HUES6 (cell line): ENCODE results near the gene CCDC92.

Experiments used
- H3K27ac ChIP-seq: 2 replicates; pipeline ENCODE4 v1.7.0; 2013; ENCODE audit warnings: low read depth, mild to moderate bottlenecking, low read length, inconsistent platforms
- H3K27me3 ChIP-seq: 2 replicates; pipeline ENCODE4 v1.6.1; 2013; ENCODE audit warnings: low read length; ENCODE audit not compliant: control insufficient read depth, insufficient read depth
- H3K36me3 ChIP-seq: 2 replicates; pipeline ENCODE4 v1.6.1; 2013; ENCODE audit warnings: low read length; ENCODE audit not compliant: control insufficient read depth, insufficient read depth
- H3K4me1 ChIP-seq: 2 replicates; pipeline ENCODE4 v1.6.1; 2013; ENCODE audit warnings: low read length; ENCODE audit not compliant: control insufficient read depth, insufficient read depth
- H3K4me3 ChIP-seq: 2 replicates; pipeline ENCODE4 v1.5.1; 2013; ENCODE audit warnings: low read depth, low read length
- H3K9ac ChIP-seq: one replicate; pipeline ENCODE4 v1.6.1; 2013; ENCODE audit warnings: mild to moderate bottlenecking, low read length
- H3K9me3 ChIP-seq: 2 replicates; pipeline ENCODE4 v1.6.1; 2013; ENCODE audit warnings: low read depth, low read length; ENCODE audit not compliant: control insufficient read depth, insufficient read depth

The CCDC92 gene

DNA sequence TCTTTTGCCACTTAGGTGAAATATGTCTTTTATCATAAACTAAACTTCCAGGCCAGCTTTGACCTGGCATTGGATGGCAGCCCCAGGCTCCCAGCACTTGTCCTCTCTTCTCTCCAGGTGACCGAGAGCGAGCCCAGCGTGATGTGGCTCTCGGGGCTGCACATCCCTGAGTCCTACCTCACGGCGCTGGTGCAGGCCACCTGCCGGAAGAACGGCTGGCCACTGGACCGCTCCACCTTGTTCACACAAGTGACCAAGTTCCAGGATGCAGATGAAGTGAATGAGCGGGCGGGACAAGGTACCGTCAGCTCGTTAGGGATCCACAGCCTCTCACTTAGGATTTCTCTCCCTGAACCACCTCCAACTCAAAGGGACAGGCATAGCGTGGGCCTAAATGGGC is 39.4 kb downstream of the CCDC92 start:
- Histone ChIP-seq H3K9ac (no peak overlapping the region), H3K4me1 (peaks cover under 1% of the 10 kb centered on the region; the same call in 1 of the 2 replicates), H3K27me3 (peaks cover 16% of the 10 kb centered on the region; the same call in 1 of the 2 replicates), H3K9me3 (no peaks in the 10 kb centered on the region), H3K4me3 (no peak overlapping the region), H3K36me3 (no peaks in the 10 kb centered on the region), H3K27ac (no peak overlapping the region)

DNA sequence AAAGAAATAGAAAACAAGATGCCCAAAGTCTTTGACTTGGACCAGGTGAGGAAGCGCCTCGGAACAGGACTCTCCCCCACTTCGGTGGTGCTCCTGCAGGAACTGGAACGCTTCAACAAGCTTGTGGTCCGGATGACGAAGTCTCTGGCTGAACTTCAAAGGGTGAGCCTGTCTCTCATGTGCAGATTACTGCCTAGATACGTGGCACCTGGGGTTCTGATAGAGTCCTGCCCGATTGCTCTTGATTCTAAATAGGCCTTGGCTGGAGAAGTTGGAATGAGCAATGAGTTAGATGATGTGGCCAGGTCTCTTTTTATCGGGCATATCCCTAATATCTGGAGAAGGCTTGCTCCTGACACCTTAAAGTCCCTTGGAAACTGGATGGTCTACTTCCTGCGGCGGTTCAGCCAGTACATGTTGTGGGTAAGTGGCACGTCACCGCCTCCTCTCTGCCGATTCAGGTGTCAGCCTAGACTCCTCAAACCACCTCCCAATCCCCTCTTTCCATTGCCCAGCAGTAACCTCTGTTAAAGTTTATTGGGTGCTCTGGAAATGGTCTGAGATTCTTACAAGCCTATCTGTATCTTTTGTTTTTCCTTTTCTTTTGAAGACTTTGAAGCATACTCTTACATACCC is 40.8 kb downstream of the CCDC92 start:
- no peak overlapping the region for H3K27ac ChIP-seq
- no peak overlapping the region for H3K9ac ChIP-seq
- no peaks in the 10 kb centered on the region for H3K9me3 ChIP-seq
- no peak overlapping the region for H3K4me3 ChIP-seq
- H3K27me3 ChIP-seq, result peaks cover 21% of the 10 kb centered on the region; the same call in 1 of the 2 replicates
- H3K4me1 ChIP-seq, result no peaks in the 10 kb centered on the region
- no peaks in the 10 kb centered on the region for H3K36me3 ChIP-seq

DNA sequence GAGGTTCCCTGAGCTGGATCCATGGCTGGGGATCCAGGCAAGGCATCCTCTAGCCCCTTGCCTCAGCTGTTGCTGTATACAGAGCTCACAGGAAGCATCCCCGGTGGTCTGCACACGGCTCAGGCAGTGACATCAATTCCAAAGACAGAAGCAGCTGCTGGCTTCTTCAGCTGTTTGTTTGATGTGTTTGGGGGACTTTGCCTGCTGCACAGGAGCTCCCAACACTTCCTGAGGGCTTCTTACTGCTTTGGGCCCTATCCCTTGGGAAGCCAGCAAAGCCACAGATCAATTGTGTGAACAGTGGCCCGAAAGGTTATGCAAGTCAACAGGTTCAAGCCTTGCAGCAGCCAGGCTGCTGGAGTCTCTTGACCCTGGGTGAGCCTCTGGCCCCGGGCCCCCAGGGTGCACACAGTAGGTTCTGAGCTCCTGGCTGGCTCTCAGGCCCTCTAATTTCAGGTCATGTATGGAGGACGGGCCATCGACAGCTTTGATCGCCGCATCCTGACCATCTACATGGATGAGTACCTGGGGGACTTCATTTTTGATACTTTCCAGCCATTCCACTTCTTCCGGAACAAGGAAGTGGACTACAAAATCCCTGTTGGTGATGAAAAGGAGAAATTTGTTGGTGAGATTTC is 42.6 kb downstream of the CCDC92 start:
- H3K27me3 ChIP-seq, result peaks cover 21% of the 10 kb centered on the region; the same call in 1 of the 2 replicates
- no peaks in the 10 kb centered on the region for H3K9me3 ChIP-seq
- no peak overlapping the region for H3K27ac ChIP-seq
- no peaks in the 10 kb centered on the region for H3K4me1 ChIP-seq
- H3K9ac ChIP-seq, result no peak overlapping the region
- no peaks in the 10 kb centered on the region for H3K36me3 ChIP-seq
- no peak overlapping the region for H3K4me3 ChIP-seq

DNA sequence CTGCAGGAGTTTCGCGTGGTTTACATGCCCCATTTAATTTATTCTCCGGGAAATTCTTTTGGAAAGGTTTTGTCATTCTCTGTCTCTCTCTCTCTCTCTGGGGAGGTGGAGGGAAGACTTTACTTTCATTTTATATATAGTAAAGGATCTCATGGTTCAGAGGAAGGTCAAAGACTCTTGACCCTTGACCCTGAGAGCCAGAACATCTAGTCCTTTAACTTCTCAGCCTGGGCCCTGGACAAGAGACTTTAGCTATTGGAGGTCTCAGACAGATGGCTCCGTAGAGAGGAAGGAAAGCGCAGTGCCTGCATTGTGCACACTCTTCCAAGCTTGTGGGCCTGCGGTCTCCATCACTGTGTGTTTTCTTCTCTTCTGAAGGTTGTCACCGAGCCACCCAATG is 43.7 kb downstream of the CCDC92 start:
- Histone ChIP-seq H3K27ac (no peak overlapping the region), H3K4me3 (no peak overlapping the region), H3K27me3 (peaks cover 21% of the 10 kb centered on the region; the same call in 1 of the 2 replicates), H3K9ac (no peak overlapping the region), H3K4me1 (no peaks in the 10 kb centered on the region), H3K36me3 (no peaks in the 10 kb centered on the region), H3K9me3 (no peaks in the 10 kb centered on the region)

DNA sequence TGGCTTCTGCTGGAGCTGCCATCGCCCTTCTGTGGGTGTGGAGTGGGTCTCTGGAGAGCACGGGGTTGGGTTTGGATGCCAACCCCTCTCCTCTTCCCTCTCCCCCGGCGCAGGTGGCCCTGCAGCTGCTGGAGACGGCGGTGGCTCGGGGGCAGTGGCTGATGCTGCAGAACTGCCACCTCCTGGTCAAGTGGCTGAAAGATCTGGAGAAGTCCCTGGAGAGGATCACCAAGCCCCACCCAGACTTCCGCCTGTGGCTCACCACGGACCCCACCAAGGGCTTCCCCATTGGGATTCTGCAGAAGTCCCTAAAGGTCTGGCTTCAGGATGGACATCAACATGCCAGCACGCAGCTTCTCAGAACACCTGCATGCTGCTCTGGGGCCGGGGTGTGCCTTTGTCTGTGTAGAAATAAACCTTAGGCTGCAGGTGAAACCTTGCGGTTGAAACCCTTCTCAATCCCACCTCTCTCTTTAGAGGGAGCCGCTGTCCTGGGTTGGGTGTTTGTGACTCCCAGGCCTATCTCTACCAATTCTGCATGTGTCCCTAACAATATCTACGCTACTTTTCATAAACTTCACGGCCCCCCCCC is 44.3 kb downstream of the CCDC92 start:
- Histone ChIP-seq H3K9me3 (no peaks in the 10 kb centered on the region), H3K36me3 (no peaks in the 10 kb centered on the region), H3K4me3 (no peak overlapping the region), H3K27me3 (peaks cover 21% of the 10 kb centered on the region; the same call in 1 of the 2 replicates), H3K4me1 (no peaks in the 10 kb centered on the region), H3K9ac (no peak overlapping the region), H3K27ac (no peak overlapping the region)

DNA sequence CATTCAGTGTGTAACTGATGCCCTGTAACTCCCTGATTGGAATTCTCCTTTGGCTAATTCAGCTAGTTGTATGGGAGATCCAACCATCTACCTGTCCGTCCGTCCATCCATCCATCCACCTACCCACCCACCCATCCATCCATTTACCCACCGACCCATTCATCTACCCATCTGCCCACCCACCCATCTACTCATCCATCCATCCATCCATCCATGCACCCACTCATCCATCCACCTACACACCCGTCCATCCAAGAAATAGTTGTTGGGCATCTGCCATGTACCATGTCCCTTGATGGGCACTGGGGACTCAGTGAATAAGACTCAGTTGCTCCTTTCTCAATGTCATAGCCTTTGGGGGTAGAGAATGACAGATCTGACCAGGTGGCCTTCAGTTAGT is 48.1 kb downstream of the CCDC92 start:
- no peak overlapping the region for H3K4me3 ChIP-seq
- no peak overlapping the region for H3K27ac ChIP-seq
- H3K4me1 ChIP-seq, result no peaks in the 10 kb centered on the region
- H3K27me3 ChIP-seq, result peaks cover 5% of the 10 kb centered on the region; the same call in 1 of the 2 replicates
- no peaks in the 10 kb centered on the region for H3K36me3 ChIP-seq
- no peak overlapping the region for H3K9ac ChIP-seq
- no peaks in the 10 kb centered on the region for H3K9me3 ChIP-seq

DNA sequence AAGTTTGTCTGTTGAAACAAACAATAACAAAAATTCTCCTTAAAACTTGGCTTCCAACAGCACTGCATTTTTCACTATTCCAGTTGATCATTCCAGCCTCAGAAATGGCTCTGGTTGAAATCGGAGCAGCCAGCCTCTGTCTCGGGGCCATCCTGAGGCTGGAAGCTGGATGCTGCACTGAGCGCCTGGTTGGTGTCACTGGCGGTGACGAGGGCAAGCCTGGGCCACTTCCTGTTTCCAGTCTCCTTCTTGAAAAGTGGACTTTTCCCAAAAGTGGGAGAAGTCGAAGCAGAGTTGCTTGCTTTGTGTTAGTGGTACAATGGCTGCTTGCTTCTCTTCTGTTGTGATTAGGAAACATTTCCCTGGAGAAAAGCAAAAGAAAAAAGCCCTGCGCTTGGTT is 48.7 kb downstream of the CCDC92 start:
- no peak overlapping the region for H3K27ac ChIP-seq
- no peaks in the 10 kb centered on the region for H3K9me3 ChIP-seq
- H3K4me3 ChIP-seq, result no peak overlapping the region
- H3K27me3 ChIP-seq, result peaks cover 5% of the 10 kb centered on the region; the same call in 1 of the 2 replicates
- no peaks in the 10 kb centered on the region for H3K4me1 ChIP-seq
- H3K9ac ChIP-seq, result no peak overlapping the region
- no peaks in the 10 kb centered on the region for H3K36me3 ChIP-seq

DNA sequence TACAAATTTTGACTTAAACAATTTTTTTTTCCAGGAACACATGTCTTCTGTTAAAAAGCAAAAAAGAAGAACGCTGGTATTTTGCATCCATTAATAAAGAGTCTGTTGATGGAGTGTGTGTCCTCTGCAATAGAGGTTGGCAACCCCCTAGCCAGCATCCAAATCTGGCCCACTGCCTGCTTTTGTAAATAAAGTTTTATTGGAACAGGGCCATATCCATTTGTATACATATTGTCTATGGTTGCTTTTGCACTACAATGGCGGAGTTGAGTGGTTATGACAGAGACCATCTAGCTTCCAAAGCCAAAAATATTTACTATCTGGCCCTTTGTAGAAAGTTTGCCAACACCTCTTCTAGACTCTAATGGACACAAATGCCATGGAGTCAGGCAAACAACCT is 49.6 kb downstream of the CCDC92 start:
- H3K4me3 ChIP-seq, result no peak overlapping the region
- H3K9ac ChIP-seq, result no peak overlapping the region
- no peaks in the 10 kb centered on the region for H3K4me1 ChIP-seq
- H3K36me3 ChIP-seq, result no peaks in the 10 kb centered on the region
- H3K27me3 ChIP-seq, result peaks cover 5% of the 10 kb centered on the region; the same call in 1 of the 2 replicates
- no peaks in the 10 kb centered on the region for H3K9me3 ChIP-seq
- no peak overlapping the region for H3K27ac ChIP-seq

DNA sequence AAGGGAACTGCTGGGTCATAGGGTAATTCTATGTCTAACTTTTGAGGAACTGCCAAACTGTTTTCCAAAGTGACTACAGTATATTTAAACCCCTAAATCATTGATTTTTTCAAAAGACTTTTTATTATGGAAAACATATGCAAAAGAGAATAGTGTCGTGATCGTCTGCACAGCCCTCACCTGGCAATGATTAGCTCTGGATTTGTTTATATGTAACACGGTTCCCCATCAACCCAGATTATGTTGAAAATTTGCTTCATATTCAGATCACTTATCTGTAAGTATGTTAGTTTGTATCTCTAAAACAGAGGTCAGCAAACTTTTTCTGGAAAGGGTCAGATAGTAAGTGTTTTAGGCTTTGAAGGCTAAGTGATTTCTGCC is 52.7 kb downstream of the CCDC92 start:
- H3K9me3 ChIP-seq, result no peaks in the 10 kb centered on the region
- H3K36me3 ChIP-seq, result no peaks in the 10 kb centered on the region
- no peak overlapping the region for H3K4me3 ChIP-seq
- H3K27me3 ChIP-seq, result peaks cover 16% of the 10 kb centered on the region; the same call in 1 of the 2 replicates
- no peak overlapping the region for H3K27ac ChIP-seq
- H3K4me1 ChIP-seq, result peaks cover 2% of the 10 kb centered on the region; the same call in 1 of the 2 replicates
- H3K9ac ChIP-seq, result no peak overlapping the region

DNA sequence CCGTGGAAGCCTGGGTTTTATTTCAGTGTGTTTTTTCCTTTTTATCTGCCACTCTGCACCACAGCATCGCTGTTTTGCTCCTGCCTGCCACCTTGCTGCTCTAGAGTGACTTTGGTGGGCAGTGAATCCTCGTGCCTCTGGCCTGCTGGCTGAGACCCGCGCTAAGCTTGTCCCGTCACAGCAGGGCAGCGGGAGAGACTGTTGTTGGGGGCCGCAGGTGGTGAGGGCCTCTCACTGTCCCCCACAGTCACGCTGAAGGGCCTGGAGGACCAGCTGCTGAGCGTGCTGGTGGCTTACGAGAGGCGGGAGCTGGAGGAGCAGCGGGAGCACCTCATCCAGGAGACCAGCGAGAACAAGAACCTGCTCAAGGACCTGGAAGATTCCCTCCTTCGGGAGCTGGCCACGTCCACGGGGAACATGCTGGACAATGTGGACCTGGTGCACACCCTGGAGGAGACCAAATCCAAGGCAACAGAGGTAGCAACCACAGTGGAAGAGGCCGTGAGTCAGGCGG is 55.2 kb downstream of the CCDC92 start:
- peaks cover 16% of the 10 kb centered on the region; the same call in 1 of the 2 replicates for H3K27me3 ChIP-seq
- peaks cover 7% of the 10 kb centered on the region; the same call in 1 of the 2 replicates for H3K4me1 ChIP-seq
- H3K9me3 ChIP-seq, result no peaks in the 10 kb centered on the region
- H3K4me3 ChIP-seq, result no peak overlapping the region
- no peak overlapping the region for H3K9ac ChIP-seq
- no peak overlapping the region for H3K27ac ChIP-seq
- H3K36me3 ChIP-seq, result no peaks in the 10 kb centered on the region

DNA sequence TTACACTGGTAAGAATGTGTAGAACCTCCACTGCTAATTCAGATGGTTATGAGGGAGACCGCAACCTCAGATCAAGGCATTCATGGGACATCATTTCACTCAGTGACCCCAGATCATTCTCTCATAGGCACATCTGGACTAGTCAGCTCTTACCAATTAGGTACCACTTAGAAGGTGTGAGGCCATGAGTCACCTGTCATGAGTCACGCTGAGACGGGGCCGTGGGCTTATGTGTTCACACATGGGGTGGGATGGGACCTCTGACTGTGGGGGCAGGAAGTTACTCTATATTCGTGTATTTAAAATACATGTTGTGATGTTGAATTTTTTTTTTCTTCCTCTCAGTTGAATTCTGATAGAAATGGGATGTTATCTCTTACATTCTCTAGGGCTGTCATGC is 55.9 kb downstream of the CCDC92 start:
- H3K36me3 ChIP-seq, result no peaks in the 10 kb centered on the region
- H3K4me3 ChIP-seq, result no peak overlapping the region
- H3K9me3 ChIP-seq, result no peaks in the 10 kb centered on the region
- no peak overlapping the region for H3K9ac ChIP-seq
- peaks cover 16% of the 10 kb centered on the region; the same call in 1 of the 2 replicates for H3K27me3 ChIP-seq
- H3K4me1 ChIP-seq, result peaks cover 7% of the 10 kb centered on the region; the same call in 1 of the 2 replicates
- H3K27ac ChIP-seq, result no peak overlapping the region
